Measurements from ENCODE around the gene CYP2A6.
A peak's percentile ranks its signal among the peaks of the same experiment; 100 is the strongest.

The CYP2A6 gene

DNA sequence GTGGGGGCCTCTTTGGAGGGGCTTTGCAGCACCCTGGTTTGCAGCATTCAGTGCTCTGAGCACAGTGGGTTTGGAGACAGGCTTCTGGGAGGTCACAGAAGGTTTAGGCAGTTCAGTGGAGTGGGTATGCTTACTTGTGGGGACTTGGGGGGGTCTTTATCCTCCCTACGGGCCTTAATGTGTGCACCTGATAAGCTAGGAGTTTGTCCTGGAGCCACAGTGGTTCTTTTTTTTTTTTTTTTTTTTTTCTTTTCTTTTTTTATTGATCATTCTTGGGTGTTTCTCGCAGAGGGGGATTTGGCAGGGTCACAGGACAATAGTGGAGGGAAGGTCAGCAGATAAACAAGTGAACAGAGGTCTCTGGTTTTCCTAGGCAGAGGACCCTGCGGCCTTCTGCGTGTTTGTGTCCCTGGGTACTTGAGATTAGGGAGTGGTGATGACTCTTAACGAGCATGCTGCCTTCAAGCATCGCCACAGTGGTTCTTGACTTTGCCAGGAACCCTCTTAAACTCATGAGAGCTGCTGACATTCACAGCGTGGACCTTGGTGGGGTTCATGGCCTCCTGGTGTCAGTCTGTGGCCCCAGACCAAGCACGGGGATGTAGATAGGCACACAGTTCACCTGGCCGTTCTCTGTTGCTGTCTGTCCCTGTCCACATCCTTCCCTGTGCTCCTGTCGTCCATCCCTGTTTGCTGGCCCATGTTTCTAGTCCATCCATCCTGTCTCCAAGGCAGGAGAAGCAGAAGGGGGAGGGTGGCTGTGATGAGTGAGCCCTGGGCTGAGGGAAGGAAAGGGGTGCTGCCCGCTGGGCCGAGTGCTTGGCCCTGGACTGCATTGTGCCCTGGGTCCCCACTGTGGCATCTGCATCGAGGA is 48.6 kb downstream of the CYP2A6 start:
- no peak for DNase-seq

DNA sequence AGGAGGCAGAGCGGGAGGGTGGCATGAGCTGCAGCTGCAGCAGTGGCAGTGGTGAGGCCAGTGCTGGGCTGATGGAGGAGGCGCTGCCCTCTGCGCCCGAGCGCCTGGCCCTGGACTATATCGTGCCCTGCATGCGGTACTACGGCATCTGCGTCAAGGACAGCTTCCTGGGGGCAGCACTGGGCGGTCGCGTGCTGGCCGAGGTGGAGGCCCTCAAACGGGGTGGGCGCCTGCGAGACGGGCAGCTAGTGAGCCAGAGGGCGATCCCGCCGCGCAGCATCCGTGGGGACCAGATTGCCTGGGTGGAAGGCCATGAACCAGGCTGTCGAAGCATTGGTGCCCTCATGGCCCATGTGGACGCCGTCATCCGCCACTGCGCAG is 49.3 kb downstream of the CYP2A6 start:
- DNase-seq, result no peak

DNA sequence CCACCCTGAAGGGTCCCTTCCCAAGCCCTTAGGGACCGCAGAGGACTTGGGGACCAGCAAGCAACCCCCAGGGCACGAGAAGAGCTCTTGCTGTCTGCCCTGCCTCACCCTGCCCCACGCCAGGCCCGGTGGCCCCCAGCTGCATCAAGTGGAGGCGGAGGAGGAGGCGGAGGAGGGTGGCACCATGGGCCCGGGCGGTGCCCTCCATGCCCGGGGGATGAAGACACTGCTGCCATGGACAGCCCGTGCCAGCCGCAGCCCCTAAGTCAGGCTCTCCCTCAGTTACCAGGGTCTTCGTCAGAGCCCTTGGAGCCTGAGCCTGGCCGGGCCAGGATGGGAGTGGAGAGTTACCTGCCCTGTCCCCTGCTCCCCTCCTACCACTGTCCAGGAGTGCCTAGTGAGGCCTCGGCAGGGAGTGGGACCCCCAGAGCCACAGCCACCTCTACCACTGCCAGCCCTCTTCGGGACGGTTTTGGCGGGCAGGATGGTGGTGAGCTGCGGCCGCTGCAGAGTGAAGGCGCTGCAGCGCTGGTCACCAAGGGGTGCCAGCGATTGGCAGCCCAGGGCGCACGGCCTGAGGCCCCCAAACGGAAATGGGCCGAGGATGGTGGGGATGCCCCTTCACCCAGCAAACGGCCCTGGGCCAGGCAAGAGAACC is 49.8 kb downstream of the CYP2A6 start:
- no peak for DNase-seq

DNA sequence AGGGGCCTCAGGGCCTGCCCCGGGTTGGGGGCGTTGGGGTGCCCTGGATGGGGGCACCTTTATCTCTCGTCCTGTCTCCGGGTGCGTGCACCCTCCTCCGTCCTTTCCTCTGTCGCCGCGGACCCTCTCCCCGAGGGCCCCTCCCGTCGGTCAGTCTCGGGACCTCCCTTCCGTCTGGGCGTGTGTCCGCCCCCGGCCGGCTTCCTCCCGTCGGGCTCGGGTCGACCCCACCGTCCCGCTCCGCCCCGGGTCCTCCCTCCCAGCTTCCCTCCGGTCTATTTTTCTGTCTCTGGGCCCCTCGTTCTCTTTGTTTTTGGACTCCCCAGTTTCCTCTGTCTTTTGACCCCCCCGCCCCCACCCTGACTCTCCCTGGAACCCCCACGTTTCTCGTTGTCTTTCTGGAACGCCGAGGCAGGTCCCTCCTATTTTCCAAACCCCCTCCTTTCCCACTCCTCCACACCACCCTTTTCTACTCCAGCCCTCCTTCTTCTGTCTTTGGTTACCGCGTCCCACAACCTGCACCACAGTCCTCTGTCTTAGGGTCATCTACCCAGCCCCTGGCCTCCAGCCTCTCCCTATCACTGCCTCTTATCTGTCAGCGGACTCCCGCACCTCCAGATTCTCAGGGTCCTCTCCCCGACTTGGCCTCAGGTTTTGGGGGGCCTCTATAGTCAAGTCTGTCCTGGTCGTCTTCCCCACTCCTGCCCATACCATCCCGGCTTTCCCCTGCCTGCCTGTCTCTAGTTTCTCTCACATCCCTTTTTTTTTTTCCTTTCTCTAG is 50.5 kb downstream of the CYP2A6 start:
- DNase-seq, result no peak

DNA sequence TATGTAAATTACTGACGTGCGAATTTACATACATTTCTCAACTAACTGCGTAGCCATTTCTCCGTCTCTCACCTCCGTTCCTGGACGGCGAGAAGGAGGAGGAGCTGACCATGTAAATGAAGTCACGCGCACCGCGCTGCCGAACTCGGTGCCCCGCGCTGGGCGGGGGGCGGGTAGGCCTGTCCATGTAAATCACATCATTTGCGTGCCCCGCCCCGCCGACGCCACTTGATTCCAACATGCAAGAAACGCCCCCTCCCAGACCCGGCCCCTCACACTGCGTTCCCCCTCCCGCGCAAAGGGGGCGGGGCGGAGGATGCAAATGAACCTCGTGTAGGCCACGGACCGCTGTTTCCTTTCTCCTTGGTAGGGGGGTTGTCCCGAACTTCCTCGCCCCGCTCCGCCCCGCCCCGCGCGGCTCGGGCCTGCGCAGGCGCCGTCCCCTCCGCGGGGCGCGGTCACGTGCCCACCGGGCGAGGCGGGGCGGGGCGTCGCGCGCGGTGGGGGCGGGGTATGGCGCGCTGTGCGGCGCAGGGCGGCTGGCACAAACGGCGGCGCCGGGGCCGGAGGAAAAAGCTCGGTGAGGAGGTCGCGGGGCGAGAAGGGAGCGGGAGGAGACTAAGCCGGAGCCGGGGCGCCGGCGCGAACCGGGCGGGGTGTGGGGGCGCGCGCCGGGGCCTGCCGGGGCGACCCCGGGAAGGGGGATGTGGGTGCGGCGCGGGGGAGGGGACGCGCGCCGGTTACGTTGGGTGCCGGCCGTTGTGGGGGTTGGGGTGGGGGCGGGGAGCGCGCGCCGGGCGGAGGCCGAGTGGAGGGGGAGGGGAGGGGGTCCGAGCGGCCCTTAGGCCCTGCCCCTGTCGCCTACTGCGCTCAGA is 51.3 kb downstream of the CYP2A6 start, which contains the start of gene EGLN2:
Gene EGLN2 (plus strand): TSS at position 509 of the 875 bp plus-strand sequence. CDS start 1,382 bp downstream, outside the sequence.
- peak; percentile 100 for DNase-seq

DNA sequence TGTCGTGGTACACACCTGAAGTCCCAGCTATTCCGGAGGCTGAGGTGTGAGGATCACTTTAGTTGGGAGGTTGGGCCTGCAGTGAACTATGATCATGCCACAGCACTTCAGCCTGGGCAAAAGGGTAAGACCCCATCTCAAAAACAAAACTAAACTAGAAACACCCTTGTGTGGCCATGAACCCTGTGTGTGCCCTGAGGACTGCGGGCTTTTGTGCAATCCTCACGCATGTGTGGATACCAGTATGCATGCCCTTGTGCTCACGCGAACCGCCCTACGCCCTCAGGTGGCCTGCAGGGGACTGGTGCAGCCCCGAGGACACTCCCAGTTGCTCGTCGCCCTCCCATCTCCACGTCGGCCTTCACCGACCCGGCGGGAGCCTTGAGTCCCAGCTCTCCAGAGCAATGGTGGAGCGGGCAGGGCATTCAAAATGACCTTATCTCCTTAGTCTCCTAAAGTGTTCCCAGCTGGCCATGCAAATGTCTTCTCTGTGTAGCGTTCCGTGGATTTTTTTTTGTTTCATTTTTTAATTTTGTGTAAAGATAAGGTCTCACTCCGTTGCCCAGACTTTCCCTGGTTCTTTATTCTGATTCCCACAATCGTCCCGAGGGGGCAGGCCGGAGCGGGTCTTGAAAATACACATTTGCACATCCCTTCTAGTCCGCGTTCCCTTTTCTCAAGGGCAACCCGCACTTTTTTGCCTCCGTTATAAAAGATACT is 52.1 kb downstream of the CYP2A6 start:
- peak; percentile 69 for DNase-seq

DNA sequence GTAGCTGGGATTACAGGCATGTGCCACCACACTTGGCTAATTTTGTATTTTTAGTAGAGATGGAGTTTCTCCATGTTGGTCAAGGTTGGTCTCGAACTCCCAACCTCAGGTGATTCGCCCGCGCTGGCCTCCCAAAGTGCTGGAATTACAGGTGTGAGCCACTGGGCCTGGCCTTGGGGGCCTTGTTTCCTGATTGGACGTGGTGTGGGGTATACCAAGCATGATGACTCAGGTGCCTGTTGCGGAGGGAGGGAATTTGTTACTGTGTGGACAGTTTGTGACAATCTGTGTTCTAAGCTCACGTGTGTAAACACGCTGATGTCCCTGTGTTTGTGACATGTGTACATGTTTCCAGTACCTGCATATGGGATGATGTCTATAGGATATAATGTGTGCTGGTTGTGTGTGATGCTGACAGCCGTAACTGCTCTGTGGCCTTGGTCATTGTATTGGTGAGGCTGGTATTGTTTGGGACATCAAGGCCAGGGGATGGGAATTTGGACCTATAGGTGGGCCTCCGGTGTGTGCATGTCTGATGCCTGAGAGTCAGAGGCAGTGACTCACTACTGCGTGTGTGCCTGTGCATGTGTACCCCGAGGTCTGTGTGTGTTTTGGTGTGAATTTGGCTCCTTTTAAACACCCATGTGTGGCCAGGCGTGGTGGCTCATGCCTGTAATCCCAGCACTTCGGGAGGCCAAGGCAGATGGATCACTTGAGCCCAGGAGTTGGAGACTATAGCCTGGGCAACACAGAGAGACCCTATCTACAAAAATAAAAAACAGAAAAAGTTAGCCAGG is 52.9 kb downstream of the CYP2A6 start:
- no peak for DNase-seq
